NCI-H2081 treated with DMSO at 0.1 percent for 48 hours (cell line): Measurements from ENCODE around the gene TAF12.
"Not testable (repeated sequence)": the region's sequence is repeated elsewhere in the genome, so short reads cannot be mapped to it uniquely, and the experiment has no call there.

ENCODE experiments used
- DNase-seq: peaks from one replicate; lab custom pipeline; 2025; lab: John Stamatoyannopoulos, UW

The TAF12 gene

GRCh38 chr1:28642847-28643635, at the start of gene TAF12:
TAF12 (minus strand) TSS chr1:28643067; CDS start chr1:28622081, 20,986 bp downstream.
- peak; percentile 82 for DNase-seq

- DNase-seq: not testable (repeated sequence)
Measured at GRCh38 chr1:28691627-28692026, 48.8 kb upstream of the TAF12 start.

- no peak for DNase-seq
Measured at GRCh38 chr1:28684937-28685336, 42.1 kb upstream of the TAF12 start.

- no peak for DNase-seq
Measured at GRCh38 chr1:28682840-28683239, 40.0 kb upstream of the TAF12 start.

GRCh38 chr1:28680151-28680550, 37.3 kb upstream of the TAF12 start:
- DNase-seq: no peak

- no peak for DNase-seq
Measured at GRCh38 chr1:28675924-28676257, 33.0 kb upstream of the TAF12 start.

DNA sequence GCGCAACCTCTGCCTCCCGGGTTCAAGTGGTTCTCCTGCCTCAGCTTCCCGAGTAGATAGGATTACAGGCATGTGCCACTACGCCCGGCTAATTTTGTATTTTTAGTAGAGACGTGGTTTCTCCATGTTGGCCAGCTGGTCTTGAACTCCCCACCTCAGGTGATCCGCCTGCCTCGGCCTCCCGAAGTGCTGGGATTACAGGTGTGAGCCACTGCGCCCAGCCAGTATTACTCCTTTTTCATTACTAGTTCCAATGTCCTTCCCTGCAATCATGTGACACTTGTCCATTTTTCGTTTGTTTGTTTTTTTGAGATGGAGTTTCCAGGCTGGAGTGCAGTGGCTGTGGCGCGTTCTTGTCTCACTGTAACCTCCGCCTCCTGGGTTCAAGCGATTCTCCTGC, 30.1 kb upstream of the TAF12 start:
- DNase-seq: not testable (repeated sequence)

DNA sequence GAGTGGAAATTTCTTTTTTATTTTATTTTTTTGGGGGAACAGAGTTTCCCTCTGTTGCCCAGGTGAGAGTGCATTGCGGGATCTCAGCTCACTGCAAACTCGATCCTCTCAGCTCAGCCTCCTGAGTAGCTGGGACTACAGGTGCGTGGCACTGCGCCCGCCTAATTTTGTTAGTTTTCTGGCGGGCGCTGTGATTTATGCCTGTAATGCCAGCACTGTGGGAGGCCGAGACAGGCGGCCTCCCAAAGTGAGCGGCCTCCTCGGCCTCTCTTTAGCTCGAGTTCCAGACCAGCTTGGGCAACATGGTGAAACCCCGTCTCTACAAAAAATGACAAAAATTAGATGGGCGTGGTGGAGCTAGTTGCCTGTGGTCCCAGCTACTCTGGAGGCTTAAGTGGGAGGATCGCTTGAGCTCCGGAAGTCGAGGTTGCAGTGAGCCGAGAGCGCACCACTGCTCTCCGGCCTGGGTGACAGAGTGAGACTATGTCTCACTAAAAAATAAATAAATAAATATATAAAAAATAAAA, 28.4 kb upstream of the TAF12 start:
- no peak for DNase-seq

DNA sequence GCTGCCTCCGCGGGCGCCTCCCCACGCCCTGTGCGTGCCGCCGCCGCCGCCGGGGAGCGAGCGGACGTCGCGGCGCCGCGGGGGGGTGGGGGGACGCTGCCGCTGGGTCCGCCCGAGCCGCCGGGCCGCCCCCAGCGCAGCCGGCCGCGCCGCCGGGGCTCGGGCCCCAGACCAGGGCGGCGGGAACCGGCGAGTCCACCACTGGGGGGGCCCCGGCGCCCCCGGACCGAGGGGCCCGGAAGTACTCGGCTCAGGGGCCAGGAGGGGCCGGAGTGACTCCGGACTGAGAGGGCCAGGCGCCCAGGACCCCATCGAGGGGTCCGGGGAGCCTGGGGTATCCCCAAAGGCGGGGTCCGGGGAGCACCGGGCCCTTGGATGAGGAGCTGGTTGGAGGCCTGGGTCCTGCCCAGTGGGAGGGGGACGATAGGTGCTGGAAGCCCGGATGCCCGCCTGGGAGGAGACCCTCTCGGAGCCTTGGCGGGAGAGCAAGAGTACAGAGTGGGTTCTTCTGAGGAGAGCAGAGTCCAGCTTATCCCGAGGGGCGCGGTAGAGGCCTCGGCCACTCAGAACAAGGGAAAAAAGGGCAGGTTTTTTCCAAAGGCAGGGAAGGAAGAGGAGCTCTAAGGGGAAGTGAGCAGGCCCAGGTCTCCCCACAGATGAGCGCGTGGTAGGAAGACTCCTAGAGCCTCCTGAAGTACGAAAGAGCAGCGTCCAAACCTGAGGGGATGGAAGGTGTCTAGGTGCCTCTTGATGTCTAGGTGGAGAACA, 26.3 kb upstream of the TAF12 start:
- no peak for DNase-seq

- peak; percentile 70 for DNase-seq
Measured at GRCh38 chr1:28668191-28668955, 25.5 kb upstream of the TAF12 start, which contains the start of gene GMEB1. GMEB1 (plus strand) TSS chr1:28668784; CDS start chr1:28683613, 14,829 bp downstream.

DNA sequence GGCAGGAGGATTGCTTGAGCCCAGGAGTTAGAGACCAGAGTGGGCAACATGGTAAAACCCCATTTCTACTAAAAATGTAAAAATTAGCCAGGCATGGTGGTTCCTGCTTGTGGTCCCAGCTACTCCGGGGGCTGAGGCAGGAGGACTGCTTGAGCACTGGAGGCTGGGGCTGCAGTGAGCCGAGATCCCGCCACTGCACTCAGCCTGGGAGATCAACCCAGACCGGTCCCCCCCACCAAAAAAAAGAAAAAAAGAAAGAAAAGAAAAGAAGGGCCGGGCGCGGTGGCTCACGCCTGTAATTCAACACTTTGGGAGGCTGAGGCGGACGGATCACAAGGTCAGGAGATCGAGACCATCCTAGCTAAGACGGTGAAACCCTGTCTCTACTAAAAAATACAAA, 23.9 kb upstream of the TAF12 start:
- DNase-seq: no peak

GRCh38 chr1:28663871-28664470, 21.1 kb upstream of the TAF12 start:
- no peak for DNase-seq

DNA sequence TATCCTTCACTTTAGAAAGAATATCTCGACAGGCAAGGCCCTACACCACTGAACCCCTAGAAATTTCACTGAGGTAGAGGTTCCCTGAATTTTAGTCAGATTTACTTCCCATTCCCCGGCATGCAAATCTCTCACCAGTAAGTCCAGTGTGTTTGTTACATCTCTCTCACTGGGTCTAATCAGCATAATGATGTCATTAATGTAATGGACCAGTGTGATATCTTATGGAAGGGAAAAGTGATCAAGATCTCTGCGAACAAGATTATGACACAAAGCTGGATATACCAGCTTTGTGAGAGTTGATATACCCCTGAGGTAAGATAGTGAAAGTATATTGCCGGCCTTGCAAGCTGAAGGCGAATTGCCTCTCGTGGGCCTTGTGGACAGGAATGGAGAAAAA, 13.5 kb upstream of the TAF12 start:
- DNase-seq: no peak

DNA sequence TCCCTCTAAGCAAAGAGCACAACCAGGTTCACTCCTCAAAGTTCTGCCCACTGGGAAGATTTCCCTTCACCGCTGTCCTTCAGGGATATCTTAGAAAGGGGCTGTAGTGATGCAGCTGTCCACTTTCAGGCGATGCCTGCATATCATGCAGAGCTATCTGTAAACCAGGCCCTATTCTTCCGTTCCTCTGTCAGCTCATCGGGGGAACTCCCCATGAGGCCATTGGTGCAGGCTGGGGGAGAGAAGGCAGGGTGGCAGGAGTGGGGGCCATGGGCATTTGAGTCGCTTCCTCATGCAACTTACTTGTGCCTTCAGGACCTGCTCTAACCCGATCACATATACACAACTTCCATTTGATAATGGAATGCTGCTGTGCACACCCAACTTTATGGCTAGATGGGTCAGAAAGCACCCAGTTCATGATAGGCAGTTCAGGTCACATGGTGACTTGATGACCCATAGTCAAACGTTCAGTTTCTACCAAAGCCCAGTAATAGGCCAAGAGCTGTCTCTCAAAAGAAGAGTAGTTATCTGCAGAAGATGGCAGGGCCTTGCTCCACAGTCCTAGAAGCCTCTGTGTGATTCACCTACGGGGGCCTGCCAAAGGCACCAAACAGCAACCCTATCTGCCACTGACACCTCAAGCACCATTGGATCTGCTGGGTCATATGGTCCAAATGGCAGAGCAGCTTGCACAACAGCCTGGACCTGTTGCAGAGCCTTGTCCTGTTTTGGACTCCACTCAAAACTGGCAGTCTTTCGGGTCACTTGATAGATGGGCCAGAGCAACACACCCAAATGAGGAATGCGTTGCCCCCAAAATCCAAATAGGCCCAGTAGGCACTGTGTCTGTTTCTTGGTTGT, 12.8 kb upstream of the TAF12 start:
- DNase-seq: not testable (repeated sequence)

DNA sequence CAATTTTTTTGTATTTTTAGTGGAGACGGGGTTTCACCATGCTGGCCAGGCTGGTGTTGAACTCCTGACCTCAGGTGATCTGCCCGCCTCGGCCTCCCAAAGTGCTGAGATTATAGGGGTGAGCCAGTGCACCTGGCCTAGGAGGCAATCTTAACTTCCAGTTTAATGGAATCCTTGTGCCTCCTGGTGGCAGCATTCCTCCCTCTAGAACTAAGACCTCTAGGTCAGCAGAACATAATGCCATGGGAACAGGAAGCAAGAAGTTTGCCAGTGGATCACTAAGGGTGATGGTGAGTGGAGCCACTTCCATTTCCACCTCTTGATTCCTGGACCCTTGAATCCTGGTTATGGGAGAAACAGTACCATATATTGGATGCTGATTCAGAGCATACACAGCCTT, 11.0 kb upstream of the TAF12 start:
- DNase-seq: not testable (repeated sequence)

GRCh38 chr1:28653063-28653462, 10.2 kb upstream of the TAF12 start:
- DNase-seq: not testable (repeated sequence)

- peak; percentile 95 for DNase-seq
Measured at GRCh38 chr1:28648474-28649198, 5.8 kb upstream of the TAF12 start, which contains the start of gene RNU11. RNU11 (plus strand) TSS chr1:28648600.

DNA sequence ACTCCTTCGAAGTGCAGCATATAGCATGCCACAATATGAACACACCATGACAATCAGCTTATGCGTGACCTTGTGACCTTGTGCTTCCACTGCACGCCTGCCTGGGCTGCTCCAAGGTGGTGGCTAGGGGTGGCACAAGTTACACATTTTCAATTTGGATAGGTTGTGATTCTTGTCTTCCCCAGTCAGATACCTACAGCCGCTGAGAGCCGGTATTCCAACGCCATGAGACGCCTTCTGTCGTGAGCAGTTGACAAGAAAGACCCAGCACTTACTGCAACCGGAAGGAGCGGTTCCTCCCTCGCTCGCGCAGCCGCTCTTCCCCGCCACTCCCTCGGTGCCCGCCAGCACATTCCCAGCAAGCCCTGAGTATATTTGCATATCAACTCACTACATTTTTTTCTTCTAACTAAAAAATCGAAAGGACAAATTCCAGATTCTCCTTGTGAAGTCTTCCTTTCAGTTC, 5.2 kb upstream of the TAF12 start:
- peak; percentile 94 for DNase-seq

DNA sequence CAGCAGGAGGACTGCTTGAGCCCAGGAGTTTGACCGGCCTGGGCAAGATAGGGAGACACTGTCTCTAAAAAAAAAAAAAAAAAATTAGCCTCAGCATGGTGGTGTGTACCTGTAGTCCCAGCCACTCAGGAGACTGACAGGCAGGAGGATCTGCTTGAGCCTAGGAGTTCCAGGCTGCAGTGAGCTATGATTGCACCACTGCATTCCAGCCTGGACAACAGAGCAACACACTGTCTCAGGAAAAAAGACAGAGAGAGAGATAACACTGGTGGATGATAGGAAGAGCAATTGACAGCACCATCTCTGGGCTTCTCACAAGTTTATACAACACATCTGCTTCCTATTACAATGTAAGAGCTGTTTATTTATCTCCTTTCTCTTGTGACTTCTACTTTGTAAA, 3.2 kb upstream of the TAF12 start:
- DNase-seq: no peak

DNA sequence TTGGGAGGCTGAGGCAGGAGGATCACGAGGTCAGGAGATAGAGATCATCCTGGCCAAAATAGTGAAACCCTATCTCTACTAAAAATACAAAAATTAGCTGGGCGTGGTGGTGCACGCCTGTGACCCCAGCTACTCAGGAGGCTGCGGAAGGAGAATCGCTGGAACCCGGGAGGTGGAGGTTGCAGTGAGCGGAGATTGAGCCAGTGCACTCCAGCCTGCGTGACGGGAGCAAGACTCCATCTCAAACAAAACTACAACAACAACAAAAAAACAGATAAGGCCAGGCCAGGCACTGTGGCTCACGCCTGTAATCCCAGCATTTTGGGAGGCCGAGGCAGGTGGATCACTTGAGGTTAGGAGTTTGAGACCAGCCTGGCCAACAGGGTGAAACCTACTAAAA, 2.5 kb upstream of the TAF12 start:
- not testable (repeated sequence) for DNase-seq
